Measurements from ENCODE around the gene HMGCL. TPM values are rescaled to one million over a fixed set of nuclear protein-coding genes. Genes with fewer than 3 reads are reported as not detected.
A peak's percentile ranks its signal among the peaks of the same experiment; 100 is the strongest.

Gene HMGCL
- total and polyA plus RNA-seq, 2 of the 13 experiments (the other 11 are each of a cell fraction or from before 2014, with no cell fraction given): 21.3 to 41.4 TPM

DNA sequence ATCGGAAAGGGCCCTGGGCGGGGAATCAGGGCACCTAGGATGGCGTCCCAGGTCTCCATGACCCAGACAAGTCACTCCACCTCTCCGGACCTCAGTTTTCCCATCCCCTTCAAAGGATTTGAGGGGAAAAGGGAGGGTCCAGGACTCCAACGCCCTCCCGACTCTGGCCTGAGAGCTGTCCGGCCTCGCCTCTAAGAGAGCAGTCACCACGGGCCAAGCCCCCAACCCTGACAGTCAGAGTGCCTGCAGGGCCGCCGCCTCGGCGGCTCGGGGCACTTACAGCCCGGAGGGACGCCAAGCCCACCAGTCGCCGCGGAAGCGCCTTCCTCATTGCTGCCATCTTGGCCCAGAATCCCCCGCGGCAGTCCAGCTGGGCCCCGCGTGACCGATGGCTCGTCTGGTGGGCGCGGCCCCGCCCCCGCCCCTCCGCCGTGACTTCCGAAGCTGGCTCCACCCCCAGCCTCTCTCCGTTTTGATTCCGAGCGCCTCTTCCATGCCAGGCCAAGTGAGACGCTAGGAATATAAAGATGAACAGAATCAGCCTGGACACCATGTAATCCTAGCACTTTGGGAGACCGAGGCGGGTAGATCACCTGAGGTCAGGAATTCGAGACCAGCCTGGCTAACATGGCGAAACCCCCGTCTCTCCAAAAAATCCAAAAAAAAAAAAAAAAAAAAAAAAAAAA lies at the start of gene HMGCL (continued):
- TF ChIP-seq YY1 (IDR thresholded peaks at IDR 0.05; ENCODE audit: insufficient read depth, insufficient replicate concordance, low read depth, low read length) (peak; percentile 97), HDAC1 (CRISPR knock-in tag; IDR thresholded peaks at IDR 0.05) (peak; percentile 84; the same call in 1 of the 2 replicates), TCF12 (IDR thresholded peaks at IDR 0.05) (no peak), TCF12 (CRISPR knock-in tag; IDR thresholded peaks at IDR 0.05) (peak; percentile 49; the same call in 1 of the 2 replicates), KAT7 (CRISPR knock-in tag; IDR thresholded peaks at IDR 0.05; ENCODE audit: borderline replicate concordance) (peak; percentile 63; the same call in 1 of the 2 replicates), IRX3 (CRISPR knock-in tag; IDR thresholded peaks at IDR 0.05; ENCODE audit: borderline replicate concordance, low read depth) (peak; percentile 71; the same call in 1 of the 2 replicates), HNF4G (IDR thresholded peaks at IDR 0.05; ENCODE audit: borderline replicate concordance, low read depth, low read length) (peak; percentile 27; the same call in 1 of the 2 replicates), HNF4G (CRISPR knock-in tag; IDR thresholded peaks at IDR 0.05; ENCODE audit: borderline replicate concordance, low read depth) (0 out of 2 replicates have a peak, but pooled peaks have one; percentile 51), ZNF766 (CRISPR knock-in tag; IDR thresholded peaks at IDR 0.05; ENCODE audit: borderline replicate concordance) (peak; percentile 67; the same call in 1 of the 2 replicates), TP53 (CRISPR knock-in tag; conservative IDR thresholded peaks at IDR 0.05) (peak; percentile 92), TCF7 (IDR thresholded peaks at IDR 0.05; ENCODE audit: low read depth) (no peak), CENPT (CRISPR knock-in tag; IDR thresholded peaks at IDR 0.05; ENCODE audit: low read depth) (no peak), ZNF747 (CRISPR knock-in tag; IDR thresholded peaks at IDR 0.05; ENCODE audit: borderline replicate concordance) (0 out of 2 replicates have a peak, but pooled peaks have one; percentile 76), TMF1 (CRISPR knock-in tag; IDR thresholded peaks at IDR 0.05; ENCODE audit: low read depth) (no peak), ETV5 (CRISPR knock-in tag; IDR thresholded peaks at IDR 0.05; ENCODE audit: borderline replicate concordance) (peak; percentile 61; the same call in 1 of the 2 replicates), HMGA1 (CRISPR knock-in tag; conservative IDR thresholded peaks at IDR 0.05) (no peak), ZNF816 (CRISPR knock-in tag; IDR thresholded peaks at IDR 0.05; ENCODE audit: borderline replicate concordance) (no peak), DNMT1 (CRISPR knock-in tag; IDR thresholded peaks at IDR 0.05) (0 out of 2 replicates have a peak, but pooled peaks have one; percentile 54), MEIS1 (CRISPR knock-in tag; IDR thresholded peaks at IDR 0.05; ENCODE audit: borderline replicate concordance) (no peak), KDM6A (CRISPR knock-in tag; IDR thresholded peaks at IDR 0.05; ENCODE audit: low read depth) (0 out of 2 replicates have a peak, but pooled peaks have one; percentile 11), GATAD2A (CRISPR knock-in tag; IDR thresholded peaks at IDR 0.05) (peak; percentile 28; the same call in 1 of the 2 replicates), RAD21 (CRISPR knock-in tag; IDR thresholded peaks at IDR 0.05) (no peak), ZNF557 (CRISPR knock-in tag; IDR thresholded peaks at IDR 0.05) (no peak; the same call in 1 of the 2 replicates)
- TF ChIP-seq, protein P1, sequence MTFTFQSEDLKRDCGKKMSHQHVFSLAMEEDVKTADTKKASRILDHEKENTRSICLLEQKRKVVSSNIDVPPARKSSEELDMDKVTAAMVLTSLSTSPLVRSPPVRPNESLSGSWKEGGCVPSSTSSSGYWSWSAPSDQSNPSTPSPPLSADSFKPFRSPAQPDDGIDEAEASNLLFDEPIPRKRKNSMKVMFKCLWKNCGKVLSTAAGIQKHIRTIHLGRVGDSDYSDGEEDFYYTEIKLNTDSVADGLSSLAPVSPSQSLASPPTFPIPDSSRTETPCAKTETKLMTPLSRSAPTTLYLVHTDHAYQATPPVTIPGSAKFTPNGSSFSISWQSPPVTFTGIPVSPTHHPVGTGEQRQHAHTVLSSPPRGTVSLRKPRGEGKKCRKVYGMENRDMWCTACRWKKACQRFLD (CRISPR knock-in tag; IDR thresholded peaks at IDR 0.05; ENCODE audit: borderline replicate concordance): no peak
- TF ChIP-seq, protein P2, sequence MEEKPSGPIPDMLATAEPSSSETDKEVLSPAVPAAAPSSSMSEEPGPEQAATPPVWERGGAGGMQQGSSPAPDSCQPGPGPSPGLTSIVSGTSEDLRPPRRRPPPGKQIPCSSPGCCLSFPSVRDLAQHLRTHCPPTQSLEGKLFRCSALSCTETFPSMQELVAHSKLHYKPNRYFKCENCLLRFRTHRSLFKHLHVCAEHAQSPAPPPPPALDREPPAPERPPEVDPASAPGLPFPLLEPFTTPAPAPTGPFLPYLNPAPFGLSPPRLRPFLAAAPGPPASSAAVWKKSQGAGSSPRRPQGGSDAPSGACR (CRISPR knock-in tag; IDR thresholded peaks at IDR 0.05): peak; percentile 92; the same call in 1 of the 2 replicates
- TF ChIP-seq, protein P3, sequence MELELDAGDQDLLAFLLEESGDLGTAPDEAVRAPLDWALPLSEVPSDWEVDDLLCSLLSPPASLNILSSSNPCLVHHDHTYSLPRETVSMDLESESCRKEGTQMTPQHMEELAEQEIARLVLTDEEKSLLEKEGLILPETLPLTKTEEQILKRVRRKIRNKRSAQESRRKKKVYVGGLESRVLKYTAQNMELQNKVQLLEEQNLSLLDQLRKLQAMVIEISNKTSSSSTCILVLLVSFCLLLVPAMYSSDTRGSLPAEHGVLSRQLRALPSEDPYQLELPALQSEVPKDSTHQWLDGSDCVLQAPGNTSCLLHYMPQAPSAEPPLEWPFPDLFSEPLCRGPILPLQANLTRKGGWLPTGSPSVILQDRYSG (CRISPR knock-in tag; IDR thresholded peaks at IDR 0.05): 0 out of 2 replicates have a peak, but pooled peaks have one; percentile 65
- TF ChIP-seq, protein P4, sequence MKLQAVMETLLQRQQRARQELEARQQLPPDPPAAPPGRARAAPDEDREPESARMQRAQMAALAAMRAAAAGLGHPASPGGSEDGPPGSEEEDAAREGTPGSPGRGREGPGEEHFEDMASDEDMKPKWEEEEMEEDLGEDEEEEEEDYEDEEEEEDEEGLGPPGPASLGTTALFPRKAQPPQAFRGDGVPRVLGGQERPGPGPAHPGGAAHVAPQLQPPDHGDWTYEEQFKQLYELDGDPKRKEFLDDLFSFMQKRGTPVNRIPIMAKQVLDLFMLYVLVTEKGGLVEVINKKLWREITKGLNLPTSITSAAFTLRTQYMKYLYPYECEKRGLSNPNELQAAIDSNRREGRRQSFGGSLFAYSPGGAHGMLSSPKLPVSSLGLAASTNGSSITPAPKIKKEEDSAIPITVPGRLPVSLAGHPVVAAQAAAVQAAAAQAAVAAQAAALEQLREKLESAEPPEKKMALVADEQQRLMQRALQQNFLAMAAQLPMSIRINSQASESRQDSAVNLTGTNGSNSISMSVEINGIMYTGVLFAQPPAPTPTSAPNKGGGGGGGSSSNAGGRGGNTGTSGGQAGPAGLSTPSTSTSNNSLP (IDR thresholded peaks at IDR 0.05; ENCODE audit: low read depth, low read length): no peak
